T1000 (cell line): ENCODE measurements around the gene APOBEC3B.
"Not testable (repeated sequence)": the region's sequence is repeated elsewhere in the genome, so short reads cannot be mapped to it uniquely, and the experiment has no call there.

ENCODE experiments used
- DNase-seq: peaks from one replicate; lab custom pipeline; 2025; ENCODE audit warnings: mixed read lengths; lab: John Stamatoyannopoulos, UW

The APOBEC3B gene

DNA sequence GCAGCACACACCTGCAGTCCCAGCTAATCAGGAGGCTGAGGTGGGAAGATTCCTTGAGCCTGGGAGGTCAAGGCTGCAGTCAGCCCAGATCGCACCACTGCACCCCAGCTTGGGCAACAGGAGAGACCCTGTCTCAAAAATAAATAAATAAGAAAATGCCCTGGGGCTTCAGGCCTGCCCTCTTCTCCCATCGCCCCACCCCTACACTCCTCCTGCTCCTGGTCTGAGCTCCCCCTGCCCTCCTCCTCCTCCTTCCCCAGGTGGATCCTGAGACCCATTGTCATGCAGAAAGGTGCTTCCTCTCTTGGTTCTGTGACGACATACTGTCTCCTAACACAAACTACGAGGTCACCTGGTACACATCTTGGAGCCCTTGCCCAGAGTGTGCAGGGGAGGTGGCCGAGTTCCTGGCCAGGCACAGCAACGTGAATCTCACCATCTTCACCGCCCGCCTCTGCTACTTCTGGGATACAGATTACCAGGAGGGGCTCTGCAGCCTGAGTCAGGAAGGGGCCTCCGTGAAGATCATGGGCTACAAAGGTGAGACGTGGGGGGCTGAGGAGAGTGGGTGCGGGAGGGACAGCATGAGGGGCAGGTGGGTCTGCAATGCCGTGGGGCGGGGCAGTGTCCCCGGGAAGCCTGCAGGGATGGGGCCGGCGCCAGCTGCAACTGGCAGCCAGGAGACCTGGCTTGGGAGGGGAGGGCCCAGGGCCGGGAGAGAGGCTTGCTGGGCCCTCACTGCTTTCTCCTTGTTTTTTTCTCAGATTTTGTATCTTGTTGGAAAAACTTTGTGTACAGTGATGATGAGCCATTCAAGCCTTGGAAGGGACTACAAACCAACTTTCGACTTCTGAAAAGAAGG lies 49.5 kb downstream of the APOBEC3B start:
- DNase-seq = not testable (repeated sequence)

DNA sequence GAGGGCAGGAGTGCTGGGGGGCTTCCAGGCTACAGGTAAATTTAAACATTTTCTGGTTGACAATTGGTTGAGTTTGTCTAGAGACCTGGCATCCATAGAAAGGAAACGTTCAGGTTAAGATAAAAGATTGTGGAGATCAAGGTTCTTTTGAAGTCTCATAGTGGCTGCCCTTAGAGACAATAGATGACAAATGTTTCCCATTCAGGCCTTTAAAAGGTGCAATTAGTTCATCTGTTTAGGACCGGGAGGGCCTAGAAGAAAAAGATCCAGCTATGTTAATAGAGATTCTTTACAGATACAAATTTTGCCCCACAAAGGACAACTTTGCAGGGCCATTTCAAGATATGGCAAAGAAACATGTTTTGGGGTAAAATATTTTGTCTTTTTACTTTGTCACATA lies 54.9 kb downstream of the APOBEC3B start:
- DNase-seq = not testable (repeated sequence)

DNA sequence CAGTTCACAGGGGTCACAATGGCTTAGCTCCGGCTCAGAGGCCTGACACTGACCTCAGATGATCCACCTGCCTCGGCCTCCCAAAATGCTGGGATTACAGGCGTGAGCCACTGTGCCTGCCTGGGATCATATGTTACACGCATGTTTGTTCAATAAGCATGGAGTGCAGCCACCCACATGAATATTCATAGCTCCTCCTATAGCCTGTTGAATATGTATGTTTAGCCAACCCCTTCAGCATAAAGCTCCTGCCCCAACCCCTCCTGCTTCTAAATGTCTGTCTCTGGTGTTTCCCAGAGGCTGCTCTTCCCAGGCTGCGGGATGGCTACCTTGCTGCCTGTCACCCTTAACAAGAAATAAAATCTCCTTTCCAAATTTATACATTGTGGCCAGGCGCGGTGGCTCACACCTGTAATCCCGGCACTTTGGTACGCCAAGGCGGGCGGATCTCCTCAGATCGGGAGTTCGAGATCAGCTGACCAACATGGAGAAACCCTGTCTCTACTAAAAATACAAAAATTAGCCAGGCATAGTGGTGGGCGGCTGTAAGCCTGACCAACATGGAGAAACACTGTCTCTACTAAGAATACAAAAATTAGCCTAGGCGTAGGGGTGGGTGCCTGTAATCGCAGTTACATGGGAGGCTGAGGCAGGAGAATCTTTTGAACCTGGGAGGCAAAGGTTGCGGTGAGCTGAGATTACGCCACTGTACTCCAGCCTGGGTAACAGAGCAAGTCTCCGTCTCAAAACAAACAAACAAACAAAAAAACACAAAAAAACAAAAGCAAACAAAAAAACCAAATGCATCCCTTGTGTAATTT lies 57.4 kb downstream of the APOBEC3B start:
- DNase-seq = no peak

DNA sequence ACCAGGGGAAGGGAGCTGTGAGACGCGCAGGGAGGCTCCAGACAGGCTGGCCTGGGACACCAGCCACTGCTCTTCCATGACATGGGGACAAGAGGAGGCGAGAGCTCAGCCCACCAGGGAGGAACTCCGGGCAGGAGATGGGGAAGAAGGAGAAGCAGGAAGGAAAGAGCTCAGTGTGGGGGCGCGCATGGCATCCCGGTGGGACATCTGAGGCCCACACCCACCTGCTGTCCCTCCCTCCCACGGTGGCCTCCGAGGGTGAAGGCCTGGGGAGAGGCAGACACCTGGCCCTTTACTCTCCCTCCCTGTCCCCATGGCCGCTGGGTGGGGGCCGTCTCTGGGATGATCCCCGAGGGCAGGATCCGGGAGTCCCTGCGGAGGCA lies 58.0 kb downstream of the APOBEC3B start:
- not testable (repeated sequence) for DNase-seq

DNA sequence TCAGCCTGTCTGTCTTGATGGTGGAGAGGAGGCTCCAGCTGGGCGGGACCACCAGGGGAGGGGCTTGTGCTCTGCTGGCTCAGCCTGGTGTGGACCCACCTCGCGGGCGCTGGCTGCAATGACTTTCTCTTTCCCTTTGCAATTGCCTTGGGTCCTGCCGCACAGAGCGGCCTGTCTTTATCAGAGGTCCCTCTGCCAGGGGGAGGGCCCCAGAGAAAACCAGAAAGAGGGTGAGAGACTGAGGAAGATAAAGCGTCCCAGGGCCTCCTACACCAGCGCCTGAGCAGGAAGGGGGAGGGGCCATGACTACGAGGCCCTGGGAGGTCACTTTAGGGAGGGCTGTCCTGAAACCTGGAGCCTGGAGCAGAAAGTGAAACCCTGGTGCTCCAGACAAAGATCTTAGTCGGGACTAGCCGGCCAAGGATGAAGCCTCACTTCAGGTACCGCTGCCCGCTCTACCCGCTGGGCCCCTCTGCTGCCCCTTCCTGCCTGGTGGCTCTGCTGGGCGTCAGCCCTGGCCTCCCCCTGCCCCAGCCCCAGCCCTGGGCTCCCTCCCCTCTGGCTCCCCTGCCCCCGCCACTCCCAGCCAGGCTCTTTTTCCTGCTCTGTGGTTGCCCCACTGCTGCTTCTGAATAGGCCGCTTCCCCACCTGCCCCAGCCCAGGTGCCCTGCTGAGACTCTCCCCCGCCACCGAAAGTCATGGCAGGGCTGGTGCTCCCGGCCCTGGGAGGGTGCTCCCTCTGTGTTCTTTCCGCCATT lies 58.6 kb downstream of the APOBEC3B start, which contains the start of gene APOBEC3F:
APOBEC3F (plus strand) TSS at position 327 of the 759 bp plus-strand sequence; CDS start at position 424, 97 bp downstream.
- peak; percentile 40 for DNase-seq

DNA sequence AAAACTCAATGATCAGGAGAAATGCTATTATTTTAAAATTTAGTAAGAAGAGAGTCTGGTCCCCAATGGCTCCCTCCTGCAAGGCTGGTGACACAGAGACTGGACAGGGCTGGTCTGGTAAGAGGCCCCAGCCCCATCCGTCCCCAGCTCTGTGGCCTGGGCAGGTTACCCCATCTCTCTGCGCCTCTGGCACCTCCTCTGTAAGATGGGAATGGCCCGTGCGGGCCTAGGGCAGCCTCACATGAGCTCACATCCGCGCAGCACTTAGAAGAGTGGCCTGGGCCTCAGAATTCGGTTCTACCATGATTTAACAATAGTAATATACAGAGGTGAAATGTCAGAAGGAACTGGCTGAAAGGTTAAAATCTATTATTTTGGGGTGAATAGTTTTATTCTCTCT lies 59.8 kb downstream of the APOBEC3B start:
- DNase-seq = no peak
